Ramos (cell line): ENCODE measurements around the gene FBF1.
"Not testable (repeated sequence)": the region's sequence is repeated elsewhere in the genome, so short reads cannot be mapped to it uniquely, and the experiment has no call there.

Source experiments
- in situ Hi-C: fragments of 300-500 bp; cut with MboI; formaldehyde crosslinking; loops from one replicate; pipeline ENCODE4 v1.14.3; 2022; ENCODE audit warnings: low sequenced_read_pairs; ENCODE audit not compliant: unreplicated experiment

The FBF1 gene

GRCh38 chr17:75877752-75878173, 63.1 kb downstream of the FBF1 start:
- in situ Hi-C loops = no loop called here

DNA sequence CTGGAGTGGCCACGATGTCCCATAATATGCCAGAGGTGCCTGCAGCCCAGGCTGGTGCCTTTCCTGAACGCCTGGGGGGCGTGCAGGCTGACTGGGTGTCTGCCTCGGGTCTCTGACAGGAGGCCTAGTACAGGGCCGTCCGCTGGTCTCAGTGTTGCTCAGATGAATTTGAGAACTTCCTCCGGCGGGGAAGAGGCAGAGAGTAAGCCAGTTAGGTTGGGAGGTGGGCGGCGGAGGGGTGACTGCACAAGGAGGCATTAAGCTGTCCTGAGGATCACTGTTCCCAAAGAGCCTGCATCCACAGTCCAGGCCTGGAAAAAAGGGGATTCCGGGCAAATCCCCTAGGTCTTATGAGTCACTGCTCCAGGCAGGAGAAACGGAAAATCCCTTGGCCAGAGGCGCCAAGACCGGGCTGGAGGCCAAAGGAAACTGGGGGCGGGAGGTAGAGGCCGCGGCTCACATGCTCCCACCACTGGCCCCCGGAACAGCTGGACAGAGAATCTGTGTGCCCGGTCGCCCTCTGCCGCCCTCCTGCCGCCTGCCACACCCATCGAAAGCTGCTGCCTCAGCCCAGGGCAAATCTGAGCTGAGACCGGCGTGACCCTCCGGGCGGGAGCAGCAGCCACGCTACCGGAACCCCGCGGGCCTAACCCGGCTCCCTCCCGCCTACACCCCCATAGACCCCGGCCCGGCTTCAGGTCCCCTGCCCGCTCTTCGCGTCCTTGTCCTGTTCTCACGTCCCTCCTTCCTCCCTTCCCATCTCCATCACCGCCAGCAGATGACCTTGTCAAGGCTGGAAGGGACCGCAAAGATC, 63.7 kb downstream of the FBF1 start:
- in situ Hi-C loops = no loop called here

GRCh38 chr17:75876190-75876937, 64.5 kb downstream of the FBF1 start:
- in situ Hi-C loops = no loop called here

DNA sequence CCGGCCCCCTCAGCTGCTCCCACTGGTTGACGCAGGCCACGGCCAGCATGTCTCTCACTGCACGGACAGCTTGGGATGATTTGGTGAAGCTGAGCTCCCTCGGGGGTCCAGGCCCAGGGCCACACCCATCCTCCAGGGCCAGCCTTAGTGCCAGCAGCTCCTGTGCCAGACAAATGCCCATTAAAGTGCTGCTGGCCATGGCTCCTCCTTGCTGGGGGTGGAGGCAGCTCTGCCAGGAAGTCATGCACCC, 65.0 kb downstream of the FBF1 start:
- in situ Hi-C loops = no loop called here

- in situ Hi-C loops = no loop called here
Observed at GRCh38 chr17:75875182-75875939, 65.5 kb downstream of the FBF1 start.

GRCh38 chr17:75874323-75875181, 66.3 kb downstream of the FBF1 start:
- in situ Hi-C loops = no loop called here

GRCh38 chr17:75873587-75874322, 67.1 kb downstream of the FBF1 start:
- in situ Hi-C loops = no loop called here

GRCh38 chr17:75872434-75873351, 68.1 kb downstream of the FBF1 start:
- in situ Hi-C loops = no loop called here

GRCh38 chr17:75870228-75870627, 70.6 kb downstream of the FBF1 start:
- in situ Hi-C loops = not testable (repeated sequence)

- in situ Hi-C loops = no loop called here
Observed at GRCh38 chr17:75869282-75870141, 71.3 kb downstream of the FBF1 start.

- in situ Hi-C loops = not testable (repeated sequence)
Observed at GRCh38 chr17:75868730-75869281, 72.0 kb downstream of the FBF1 start.

- in situ Hi-C loops = not testable (repeated sequence)
Observed at GRCh38 chr17:75865404-75866188, 75.2 kb downstream of the FBF1 start.

- in situ Hi-C loops = not testable (repeated sequence)
Observed at GRCh38 chr17:75864887-75865286, 76.0 kb downstream of the FBF1 start.

DNA sequence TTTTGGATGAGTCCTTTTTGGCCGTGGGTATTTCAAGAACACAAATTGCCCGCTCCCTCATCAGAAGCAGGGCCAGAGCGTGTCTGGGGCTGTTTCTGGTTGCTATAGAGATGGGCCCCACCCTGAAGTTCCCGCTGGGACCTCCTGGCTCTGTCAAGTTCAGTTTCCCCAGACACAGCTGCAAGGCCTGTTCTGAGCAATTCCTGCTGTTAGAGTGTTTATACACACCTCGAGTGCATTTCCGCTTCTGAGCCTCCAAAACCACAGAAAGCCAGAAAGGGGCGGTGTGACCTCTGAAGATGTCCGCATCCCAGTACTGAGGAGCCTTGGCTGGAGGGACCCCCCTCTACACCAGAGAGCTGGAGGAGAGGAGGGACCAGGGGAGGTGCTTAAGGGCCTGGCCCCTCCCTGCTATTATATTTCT, 76.4 kb downstream of the FBF1 start:
- in situ Hi-C loops = no loop called here

GRCh38 chr17:75861927-75862317, 78.9 kb downstream of the FBF1 start:
- in situ Hi-C loops = no loop called here
